ENCODE data around the gene CTNNA2. TPM values are rescaled to one million over a fixed set of nuclear protein-coding genes. Genes with fewer than 3 reads are reported as not detected.

The CTNNA2 gene
- total RNA-seq, 1 experiment from 2014 or later: 5.5 TPM

- H3K9ac ChIP-seq (ENCODE audit: extremely low read depth, insufficient read length, low read length): no peak overlapping the region
- H3K79me1 ChIP-seq (ENCODE audit: insufficient read depth, low read depth, low read length, poor library complexity, severe bottlenecking): no peaks in the 10 kb centered on the region
- peaks cover 0 to 5% of the 10 kb centered on the region in 2 experiments; a peak in 1 of 4 replicates for H3K4me1 Mint-ChIP-seq
- no peaks in the 10 kb centered on the region for H3K36me3 Mint-ChIP-seq (ENCODE audit: insufficient read depth in 1 of 3, low read depth in 3 of 3)
- H3K27ac Mint-ChIP-seq: no peak overlapping the region
- H3K4me1 ChIP-seq (ENCODE audit: insufficient read depth, low read length): no peaks in the 10 kb centered on the region
- H3K79me2 ChIP-seq (ENCODE audit: insufficient read depth, low read length): no peaks in the 10 kb centered on the region
- no peaks in the 10 kb centered on the region for H4K20me1 ChIP-seq (ENCODE audit: control insufficient read depth, insufficient read depth, insufficient read length)
- H3K4me3 Mint-ChIP-seq: no peak overlapping the region
- no peak overlapping the region for H2BK12ac ChIP-seq (ENCODE audit: insufficient read length, low read depth, low read length)
- no peak overlapping the region for H3T11ph ChIP-seq (ENCODE audit: low read length)
- no peak overlapping the region for H3K56ac ChIP-seq (ENCODE audit: insufficient read length, low read depth, low read length)
- H3K27me3 Mint-ChIP-seq (ENCODE audit: low read depth): peaks cover 19% of the 10 kb centered on the region
- no peak overlapping the region for H3K14ac ChIP-seq (ENCODE audit: insufficient read depth, low read length)
- H3K27me3 ChIP-seq (ENCODE audit: insufficient read depth, low read length): peaks cover 6% of the 10 kb centered on the region; the same call in 1 of the 2 replicates
- no peak overlapping the region for H2AK5ac ChIP-seq (ENCODE audit: insufficient read length, low read length)
- WGBS (ENCODE audit: extremely low coverage, insufficient read length, low lambda C conversion rate): no CpG with 5 or more reads among the region's 3 CpGs
- no peak overlapping the region for H2AFZ ChIP-seq (ENCODE audit: low read length)
- H3K18ac ChIP-seq (ENCODE audit: insufficient read length, low read depth, low read length): no peak overlapping the region
- no peak overlapping the region for H3K4ac ChIP-seq (ENCODE audit: low read depth, low read length)
- no peak overlapping the region for H2BK15ac ChIP-seq (ENCODE audit: low read depth, low read length)
- H3K9me3 Mint-ChIP-seq: no peaks in the 10 kb centered on the region
- no peak overlapping the region for H4K8ac ChIP-seq (replicated peaks; ENCODE audit: insufficient read length, low read depth, low read length)
- no peak overlapping the region for H3K23ac ChIP-seq (ENCODE audit: insufficient read length, low read depth, low read length)
- H3K23me2 ChIP-seq (ENCODE audit: insufficient read length, low read depth, low read length, poor library complexity, severe bottlenecking): no peaks in the 10 kb centered on the region
- TF ChIP-seq CTCF (conservative IDR thresholded peaks at IDR 0.05): no peak
- H3K27ac ChIP-seq (ENCODE audit: insufficient read length, low read depth, low read length): no peak overlapping the region
- H2BK120ac ChIP-seq (ENCODE audit: low read depth, low read length, poor library complexity, severe bottlenecking): no peak overlapping the region
- H3K4me2 ChIP-seq (ENCODE audit: insufficient read depth, insufficient read length, low read length): no peak overlapping the region
- no peak overlapping the region for H4K5ac ChIP-seq (ENCODE audit: insufficient read length, low read depth, low read length)
- H4K91ac ChIP-seq (ENCODE audit: insufficient read length, low read depth, low read length): no peak overlapping the region
- no peaks in the 10 kb centered on the region for H3K9me3 ChIP-seq (ENCODE audit: control insufficient read depth, low read depth, low read length)
- DNase-seq: no peak
- peak overlapping the region; percentile 26 for H2BK20ac ChIP-seq (ENCODE audit: low read depth, low read length, poor library complexity, severe bottlenecking)
- H2BK5ac ChIP-seq (ENCODE audit: insufficient read length, low read length): no peak overlapping the region
These were observed 489.3 kb downstream of the CTNNA2 start for GRCh38 chr2:80002112-80002511.

Data from H9 (cell line).